IMR-90 (cell line): ENCODE results near the gene CUL1. TPM values are rescaled to one million over a fixed set of nuclear protein-coding genes. Genes with fewer than 3 reads are reported as not detected.

Experiments used
- ATAC-seq: fragments of 200-7000 bp; cut with Tn5 transposase; 2 replicates; pipeline ENCODE4 v1.9.1; 2020; ENCODE audit warnings: low read depth, mild to moderate bottlenecking, moderate library complexity
- BruUV-seq: library from RNA; stranded (reverse); fragments of 400-500 nt; replicated peaks from 2 replicates; lab custom pipeline; 2021; lab: Mats Ljungman, UMichigan
- CTCF ChIA-PET: fragments of 300-600 bp; formaldehyde crosslinking; extraction: SDS; loops from one replicate; lab custom pipeline; 2021; ENCODE audit warnings: antibody characterized with exemption; lab: Yijun Ruan, JAX
- POLR2A ChIA-PET: fragments of 300-600 bp; sonication (Branson Sonifier 250); formaldehyde crosslinking; loops from one replicate; lab custom pipeline; 2022; ENCODE audit warnings: antibody characterized with exemption; ENCODE audit not compliant: unreplicated experiment; lab: Charles Lee
- DNase-seq: peaks from one replicate; pipeline ENCODE4 v3.0.0; 2013
- H2AFZ ChIP-seq: replicated peaks from 2 replicates; pipeline ENCODE3; 2013; ENCODE audit warnings: low read length, mild to moderate bottlenecking; ENCODE audit not compliant: poor library complexity
- H2AK5ac ChIP-seq: 2 replicates; pipeline ENCODE4 v1.6.1; 2013; ENCODE audit warnings: low read depth, low read length, inconsistent platforms
- H2AK9ac ChIP-seq: replicated peaks from 2 replicates; pipeline ENCODE3; 2013; ENCODE audit warnings: mild to moderate bottlenecking, low read depth, low read length, moderate library complexity; ENCODE audit not compliant: poor library complexity
- H2BK120ac ChIP-seq: 2 replicates; pipeline ENCODE4 v1.6.1; 2013; ENCODE audit warnings: low read depth, low read length, inconsistent platforms
- H2BK15ac ChIP-seq: 3 replicates; pipeline ENCODE4 v1.6.1; 2013; ENCODE audit warnings: low read depth, low read length, inconsistent platforms
- H2BK20ac ChIP-seq: 2 replicates; pipeline ENCODE4 v1.6.1; 2013; ENCODE audit warnings: low read depth, mild to moderate bottlenecking, inconsistent platforms, low read length, moderate library complexity
- H2BK5ac ChIP-seq: 2 replicates; pipeline ENCODE4 v1.6.1; 2013; ENCODE audit warnings: mild to moderate bottlenecking, low read depth, low read length, inconsistent platforms; ENCODE audit not compliant: poor library complexity, severe bottlenecking
- H3K14ac ChIP-seq: replicated peaks from 2 replicates; pipeline ENCODE4 v1.6.1; 2013; ENCODE audit warnings: low read depth, low read length, inconsistent platforms
- H3K18ac ChIP-seq: 2 replicates; pipeline ENCODE4 v1.6.1; 2013; ENCODE audit warnings: low read depth, low read length, control low read depth
- H3K23ac ChIP-seq: 2 replicates; pipeline ENCODE4 v1.6.1; 2013; ENCODE audit warnings: low read depth, low read length, inconsistent platforms
- H3K27ac ChIP-seq: 2 replicates; pipeline ENCODE4 v1.5.1; 2013; ENCODE audit warnings: mild to moderate bottlenecking, control low read depth, low read length; ENCODE audit not compliant: insufficient read depth
- H3K27me3 ChIP-seq: 2 replicates; pipeline ENCODE4 v1.6.1; 2013; ENCODE audit warnings: low read length; ENCODE audit not compliant: control insufficient read depth, insufficient read depth
- H3K36me3 ChIP-seq: 2 replicates; pipeline ENCODE4 v1.6.1; 2013; ENCODE audit warnings: low read length, mixed read lengths; ENCODE audit not compliant: control insufficient read depth, insufficient read depth
- H3K4ac ChIP-seq: 2 replicates; pipeline ENCODE4 v1.6.1; 2013; ENCODE audit warnings: low read depth, low read length, inconsistent platforms
- H3K4me1 ChIP-seq: 2 replicates; pipeline ENCODE4 v1.6.1; 2013; ENCODE audit warnings: low read length, mixed read lengths; ENCODE audit not compliant: control insufficient read depth, insufficient read depth
- H3K4me2 ChIP-seq: 2 replicates; pipeline ENCODE4 v1.6.1; 2013; ENCODE audit warnings: low read depth, mild to moderate bottlenecking, control low read depth, low read length, moderate library complexity
- H3K4me3 ChIP-seq: 2 replicates; pipeline ENCODE4 v1.5.1; 2013; ENCODE audit warnings: low read depth, mild to moderate bottlenecking, control low read depth, low read length, moderate library complexity; ENCODE audit not compliant: insufficient read depth
- H3K56ac ChIP-seq: 2 replicates; pipeline ENCODE4 v1.6.1; 2013; ENCODE audit warnings: low read length, inconsistent platforms; ENCODE audit not compliant: insufficient read depth; ENCODE audit errors: extremely low read depth
- H3K79me1 ChIP-seq, 2 experiments: 2 replicates each; pipeline ENCODE4 v1.6.1; 2013; ENCODE audit warnings: low read length in 2 of 2, inconsistent platforms in 1 of 2, low read depth in 1 of 2
- H3K9ac ChIP-seq: 2 replicates; pipeline ENCODE4 v1.6.1; 2013; ENCODE audit warnings: low read depth, low read length, control low read depth
- H3K9me1 ChIP-seq: 2 replicates; pipeline ENCODE4 v1.6.1; 2013; ENCODE audit warnings: low read length, inconsistent platforms; ENCODE audit not compliant: insufficient read depth
- H3K9me3 ChIP-seq: 2 replicates; pipeline ENCODE4 v1.6.1; 2013; ENCODE audit warnings: low read length; ENCODE audit not compliant: control insufficient read depth, insufficient read depth
- H4K20me1 ChIP-seq: 2 replicates; pipeline ENCODE4 v1.6.1; 2013; ENCODE audit warnings: low read length, inconsistent platforms; ENCODE audit not compliant: insufficient read depth
- H4K5ac ChIP-seq: 2 replicates; pipeline ENCODE4 v1.6.1; 2013; ENCODE audit warnings: mild to moderate bottlenecking, low read depth, low read length, control low read depth
- H4K8ac ChIP-seq, 2 experiments: 2 replicates each; pipeline ENCODE4 v1.6.1; 2013; ENCODE audit warnings: low read depth in 2 of 2, low read length in 2 of 2, control low read depth in 1 of 2, inconsistent platforms in 1 of 2
- H4K91ac ChIP-seq: 2 replicates; pipeline ENCODE4 v1.6.1; 2013; ENCODE audit warnings: low read depth, low read length, inconsistent platforms; ENCODE audit not compliant: insufficient read depth
- BHLHE40 ChIP-seq: fragments of 150-350 bp; IDR thresholded peaks from 2 replicates; pipeline ENCODE4 v1.6.1; 2016; ENCODE audit warnings: mild to moderate bottlenecking, low read depth, low read length
- CEBPB ChIP-seq: IDR thresholded peaks from 2 replicates; pipeline ENCODE4 v1.6.1; 2012; ENCODE audit warnings: low read depth, low read length, improper control_type of control experiment
- CHD1 ChIP-seq: IDR thresholded peaks from 2 replicates; pipeline ENCODE4 v1.6.1; 2012; ENCODE audit warnings: low read depth, low read length, improper control_type of control experiment
- CTCF ChIP-seq: conservative IDR thresholded peaks from 2 replicates; pipeline ENCODE4 v1.5.1; 2012; ENCODE audit warnings: mild to moderate bottlenecking, low read depth, low read length, improper control_type of control experiment
- ELK1 ChIP-seq: fragments of 150-350 bp; IDR thresholded peaks from 2 replicates; pipeline ENCODE4 v1.6.1; 2016; ENCODE audit warnings: low read depth, mild to moderate bottlenecking, low read length, moderate library complexity, borderline replicate concordance
- FOS ChIP-seq: fragments of 150-350 bp; IDR thresholded peaks from 2 replicates; pipeline ENCODE4 v1.6.1; 2016; ENCODE audit warnings: low read depth, low read length
- MAFK ChIP-seq: IDR thresholded peaks from 2 replicates; pipeline ENCODE4 v1.6.1; 2012; ENCODE audit warnings: low read depth, low read length, improper control_type of control experiment
- MAZ ChIP-seq: IDR thresholded peaks from 2 replicates; pipeline ENCODE4 v1.6.1; 2012; ENCODE audit warnings: low read depth, mild to moderate bottlenecking, low read length, improper control_type of control experiment, moderate library complexity, borderline replicate concordance
- MXI1 ChIP-seq: IDR thresholded peaks from 2 replicates; pipeline ENCODE4 v1.6.1; 2012; ENCODE audit warnings: low read depth, mild to moderate bottlenecking, low read length, moderate library complexity, borderline replicate concordance
- NFE2L2 ChIP-seq: fragments of 150-350 bp; IDR thresholded peaks from 2 replicates; pipeline ENCODE4 v1.6.1; 2016; ENCODE audit warnings: low read depth, mild to moderate bottlenecking, low read length
- POLR2A ChIP-seq: IDR thresholded peaks from 2 replicates; pipeline ENCODE4 v1.6.1; 2012; ENCODE audit warnings: mild to moderate bottlenecking, low read depth, low read length
- RAD21 ChIP-seq: IDR thresholded peaks from 2 replicates; pipeline ENCODE4 v1.6.1; 2012; ENCODE audit warnings: low read length, improper control_type of control experiment
- RCOR1 ChIP-seq: IDR thresholded peaks from 2 replicates; pipeline ENCODE4 v1.6.1; 2012; ENCODE audit warnings: mild to moderate bottlenecking, low read length, improper control_type of control experiment; ENCODE audit not compliant: insufficient replicate concordance
- RFX5 ChIP-seq: IDR thresholded peaks from 2 replicates; pipeline ENCODE4 v1.8.0; 2012; ENCODE audit warnings: low read depth, mild to moderate bottlenecking, low read length, moderate library complexity
- SMC3 ChIP-seq: fragments of 150-350 bp; IDR thresholded peaks from 2 replicates; pipeline ENCODE4 v1.6.1; 2016; ENCODE audit warnings: low read depth, mild to moderate bottlenecking, antibody characterized with exemption, low read length, moderate library complexity
- USF2 ChIP-seq: fragments of 150-350 bp; IDR thresholded peaks from 2 replicates; pipeline ENCODE4 v1.6.1; 2017; ENCODE audit warnings: mild to moderate bottlenecking, antibody characterized with exemption, low read length, low read depth
- WGBS, 2 experiments: methylation state at CpG; one replicate each; pipeline versions ENCODE4 v1.1.5 to v1.1.7; 2013; ENCODE audit warnings: missing lambda C conversion rate in 2 of 2; ENCODE audit not compliant: insufficient read length in 1 of 2; ENCODE audit errors: extremely low coverage in 2 of 2; 5-methylcytosine and 5-hydroxymethylcytosine counted together
- dilution Hi-C: fragments of 300-500 bp; cut with HindIII; formaldehyde crosslinking; loops from one replicate; pipeline ENCODE4 v1.14.3; 2018; ENCODE audit warnings: low sequenced_read_pairs; ENCODE audit not compliant: unreplicated experiment
- in situ Hi-C: fragments of 300-500 bp; cut with MboI; formaldehyde crosslinking; loops from 3 replicates; pipeline ENCODE4 v1.14.3; 2019; ENCODE audit warnings: low sequenced_read_pairs, inconsistent platforms, mixed read lengths
- intact Hi-C: fragments of 100-400 bp; cut with micrococcal nuclease; formaldehyde crosslinking; loops from 2 replicates; pipeline ENCODE4 v1.10.0; 2022
- polyA plus RNA-seq, 3 experiments: library from polyadenylated mRNA; depleted of rRNA; stranded (reverse); fragments of >200 nt; gene quantifications; 2 replicates each; pipeline ENCODE4 v1.2.3, GENCODE V29; 2012; ENCODE audit warnings: low replicate concordance in 1 of 3
- total RNA-seq: library from RNA; depleted of rRNA; stranded (reverse); fragments of >200 nt; gene quantifications from 2 replicates; pipeline ENCODE4 v1.2.3, GENCODE V29; 2012

Gene CUL1
- total and polyA plus RNA-seq, 2 of the 4 experiments (the other 2 are of a cell fraction): 44.0 to 46.2 TPM

- no peak overlapping the region for H2AFZ ChIP-seq
- no peak overlapping the region for H3K4me3 ChIP-seq
- H4K5ac ChIP-seq: no peak overlapping the region
- no peak overlapping the region for H3K14ac ChIP-seq
- peaks cover 57% of the 10 kb centered on the region for H4K20me1 ChIP-seq
- H3K4me2 ChIP-seq: no peak overlapping the region
- H3K4ac ChIP-seq: no peak overlapping the region
- H2BK5ac ChIP-seq: no peak overlapping the region
- H3K27me3 ChIP-seq: no peaks in the 10 kb centered on the region
- peaks cover 22% of the 10 kb centered on the region for H3K9me1 ChIP-seq
- no peak overlapping the region for H2BK20ac ChIP-seq
- ATAC-seq (no peak), DNase-seq (no peak)
- WGBS, 2 experiments: 82% methylated on average over 7 of the region's 11 CpGs; no CpG with 5 or more reads in 1 of the 2 experiments
- H2BK15ac ChIP-seq: no peak overlapping the region
- BruUV-seq: no TSS peak
- H3K4me1 ChIP-seq: peaks cover 16% of the 10 kb centered on the region
- intact Hi-C loops (no loop called here), dilution Hi-C loops (no loop called here), in situ Hi-C loops (no loop called here)
- H4K8ac ChIP-seq: no peak overlapping the region
- H3K79me1 ChIP-seq: peaks cover 30 to 70% of the 10 kb centered on the region in 2 experiments
- no peak overlapping the region for H3K18ac ChIP-seq
- H3K9me3 ChIP-seq: no peaks in the 10 kb centered on the region
- POLR2A ChIA-PET: no interaction called here
- no peak overlapping the region for H2AK9ac ChIP-seq
- peaks cover 32% of the 10 kb centered on the region for H3K36me3 ChIP-seq
- TF ChIP-seq CTCF: no peak
- TF ChIP-seq RAD21: no peak
- no peak for TF ChIP-seq ELK1
- TF ChIP-seq BHLHE40: no peak
- TF ChIP-seq SMC3: no peak
- no peak for TF ChIP-seq POLR2A
- no peak for TF ChIP-seq MAZ
- TF ChIP-seq CEBPB: no peak
- TF ChIP-seq RCOR1: no peak
- TF ChIP-seq MXI1: no peak
- TF ChIP-seq CHD1: no peak
- no peak for TF ChIP-seq MAFK
- TF ChIP-seq RFX5: no peak
- no peak for TF ChIP-seq NFE2L2
- no peak for TF ChIP-seq FOS
- no peak for TF ChIP-seq USF2
- no peak overlapping the region for H2BK120ac ChIP-seq
- CTCF ChIA-PET: no interaction called here
- H3K9ac ChIP-seq: no peak overlapping the region
- H4K91ac ChIP-seq: no peak overlapping the region
- H3K27ac ChIP-seq: no peak overlapping the region
- no peak overlapping the region for H3K56ac ChIP-seq
- H2AK5ac ChIP-seq: no peak overlapping the region
- H3K23ac ChIP-seq: no peak overlapping the region
Measured at GRCh38 chr7:148735141-148735540, 36.4 kb downstream of the CUL1 start.
